Heart right ventricle (tissue), 16 donors: ENCODE results near the gene SLC25A12. TPM values are rescaled to one million over a fixed set of nuclear protein-coding genes. Genes with fewer than 3 reads are reported as not detected.

Experiments used
- ATAC-seq, 8 donors: fragments of 200-7000 bp; cut with Tn5 transposase; one replicate each; pipeline ENCODE4 v1.9.1; 2020; ENCODE audit warnings: mild to moderate bottlenecking in 8 of 8, moderate library complexity in 8 of 8, moderate number of reproducible peaks in 1 of 8
- DNase-seq, 2 donors: peaks; one replicate each; pipeline ENCODE4 v3.0.0-alpha.2; 2020
- H3K27ac ChIP-seq, 10 donors: fragments of 200-600 bp; sonication (generic) in 2 of 10; one replicate each; pipeline versions ENCODE4 v1.5.0 to v1.8.0; 2020 to 2022; ENCODE audit warnings: mild to moderate bottlenecking in 3 of 10
- H3K27me3 ChIP-seq, 7 donors: fragments of 200-600 bp; one replicate each; pipeline ENCODE4 v1.8.0; 2021 to 2022; ENCODE audit warnings: mild to moderate bottlenecking in 2 of 7
- H3K36me3 ChIP-seq, 9 donors: fragments of 200-600 bp; sonication (generic) in 1 of 9; one replicate each; pipeline versions ENCODE4 v1.5.0 to v1.8.0; 2020 to 2022; ENCODE audit warnings: mild to moderate bottlenecking in 2 of 9
- H3K4me1 ChIP-seq, 9 donors: fragments of 200-600 bp; sonication (generic) in 1 of 9; one replicate each; pipeline versions ENCODE4 v1.5.0 to v1.8.0; 2020 to 2022; ENCODE audit warnings: mild to moderate bottlenecking in 4 of 9
- H3K4me3 ChIP-seq, 10 donors: fragments of 200-600 bp; sonication (generic) in 2 of 10; one replicate each; pipeline versions ENCODE4 v1.5.0 to v1.8.0; 2020 to 2022; ENCODE audit warnings: mild to moderate bottlenecking in 7 of 10, moderate library complexity in 2 of 10
- H3K9me3 ChIP-seq, 11 donors: fragments of 200-600 bp in 10 of 11; sonication (generic) in 2 of 11; one replicate each; pipeline versions ENCODE4 v1.5.0 to v1.8.0; 2013 to 2022; ENCODE audit warnings: mild to moderate bottlenecking in 2 of 11, control low read depth in 1 of 11, moderate library complexity in 1 of 11
- CTCF ChIP-seq, 9 donors: fragments of 200-600 bp; sonication (generic) in 2 of 9; IDR thresholded peaks; one replicate each; pipeline versions ENCODE4 v1.5.0 to v1.8.0; 2021 to 2022; ENCODE audit warnings: antibody characterized with exemption in 9 of 9, mild to moderate bottlenecking in 5 of 9, moderate library complexity in 1 of 9
- WGBS, 2 donors: extraction: QIAGEN DNeasy Blood & Tissue Kit; methylation state at CpG; one replicate each; pipeline ENCODE4 v1.1.7; 2013; ENCODE audit warnings: inconsistent platforms in 1 of 2; 5-methylcytosine and 5-hydroxymethylcytosine counted together
- intact Hi-C, 10 donors: fragments of 100-400 bp; cut with DNase I; formaldehyde crosslinking; loops; one replicate each; pipeline versions ENCODE4 v1.11.1 to v1.14.2; 2022
- polyA plus RNA-seq, 2 donors: library from polyadenylated mRNA; stranded (reverse); fragments of 200-250 nt; gene quantifications; one replicate each; pipeline ENCODE4 v1.2.3, GENCODE V29; 2013
- total RNA-seq, 10 donors: library from RNA; stranded (reverse); fragmentation: NEBNext Ultra II Directional in 3 of 10; extraction: Animal tissue kit (Norgen Biotek cat#: 25700) in 3 of 10; gene quantifications; one replicate each; pipeline versions ENCODE4 v1.2.1 to v1.2.4, GENCODE V29; 2021 to 2023
- donor health status: Arrhythmogenic right ventricular cardiomyopathy.
- donor health status: ischemic (EF 13 %, LVEDD 7.1; RV severe dilation, severe dysfunction).
- donor health status: healthy with polysubstance abuse.
- donor health status: DM: no; HTN: yes; CAD: no.
- donor health status: DM: no; HTN: no; CAD: no.
- donor health status: ischemic (EF 25% LVEDD 6.9; RV normal size, moderate dysfunction).
- donor health status: ischemic (EF 25% LVEDD 5.7; RV mildly dilated, moderate dysfunction).
- donor health status: healthy.
- donor health status: DM: yes; HTN: yes; CAD: no.
- donor health status: Ischemic cardiomyopathy.
- donor health status: ischemic (EF 35%, LVEDD 5.7; RV mildly dilated, moderate dysfunction).
- donor health status: nonischemic (EF 11% LVEDD 7.7; RV severe dilation, severe dysfunction).
- donor health status: DM: yes; HTN: yes; CAD: no.
- donor health status: PGD.
- donor health status: ischemic (EF 29% LVEDD 5.4; RV normal size, mild dysfunction).
- donor health status: nonischemic (EF 23%, LVEDD 6.1; RV moderate dilation, normal function).

The SLC25A12 gene
- total and polyA plus RNA-seq, 12 donors: 37.5 to 169 (median 122) TPM

- Histone ChIP-seq H3K27me3 (no peaks in the 10 kb centered on the region), H3K36me3 (peaks cover 0 to 100% (median 51%) of the 10 kb centered on the region in 9 donors), H3K9me3 (peaks cover 0 to 11% (median 0%) of the 10 kb centered on the region in 11 donors), H3K4me1 (peaks cover 0 to 16% (median 0%) of the 10 kb centered on the region in 9 donors), H3K27ac (no peak overlapping the region), H3K4me3 (no peak overlapping the region)
- TF ChIP-seq CTCF (IDR thresholded peaks at IDR 0.05): no peak
- ATAC-seq: no peak
- intact Hi-C loops: no loop called here
- no peak for DNase-seq
Observed at GRCh38 chr2:171834286-171834685, 59.8 kb downstream of the SLC25A12 start.

- Histone ChIP-seq H3K27ac (no peak overlapping the region), H3K36me3 (peaks cover 0 to 100% (median 54%) of the 10 kb centered on the region in 9 donors), H3K4me3 (no peak overlapping the region), H3K4me1 (peaks cover 0 to 7% (median 0%) of the 10 kb centered on the region in 9 donors), H3K9me3 (peaks cover 0 to 11% (median 0%) of the 10 kb centered on the region in 11 donors), H3K27me3 (no peaks in the 10 kb centered on the region)
- TF ChIP-seq CTCF (IDR thresholded peaks at IDR 0.05): no peak
- ATAC-seq (no peak), DNase-seq (no peak)
- intact Hi-C loops: no loop called here
Observed at GRCh38 chr2:171832489-171832888, 61.6 kb downstream of the SLC25A12 start.

- ATAC-seq: no peak
- H3K27me3 ChIP-seq: no peaks in the 10 kb centered on the region
- H3K9me3 ChIP-seq: peaks cover 0 to 11% (median 0%) of the 10 kb centered on the region in 11 donors
- H3K4me3 ChIP-seq: no peak overlapping the region
- DNase-seq: no peak
- WGBS, 2 donors: 96 to 99% methylated on average over 3 of the region's 3 CpGs
- no peak overlapping the region for H3K27ac ChIP-seq
- H3K4me1 ChIP-seq: no peaks in the 10 kb centered on the region
- intact Hi-C loops: no loop called here
- H3K36me3 ChIP-seq: peaks cover 0 to 100% (median 70%) of the 10 kb centered on the region in 9 donors
- no peak for TF ChIP-seq CTCF (IDR thresholded peaks at IDR 0.05)
Observed at GRCh38 chr2:171830039-171830438, 64.0 kb downstream of the SLC25A12 start.

GRCh38 chr2:171824086-171824485 is 70.0 kb downstream of the SLC25A12 start:
- Histone ChIP-seq H3K27me3 (no peaks in the 10 kb centered on the region), H3K27ac (no peak overlapping the region), H3K4me1 (no peaks in the 10 kb centered on the region), H3K4me3 (no peak overlapping the region), H3K36me3 (peaks cover 0 to 80% (median 27%) of the 10 kb centered on the region in 9 donors), H3K9me3 (no peaks in the 10 kb centered on the region)
- ATAC-seq (peak in 1 of 8 donors; percentile 50), DNase-seq (no peak)
- WGBS, 2 donors: 84 to 89% methylated on average over 1 of the region's 1 CpG
- intact Hi-C loops: no loop called here
- no peak for TF ChIP-seq CTCF (IDR thresholded peaks at IDR 0.05)
